RWPE1 (cell line): ENCODE results near the gene WAC.

ENCODE experiments used
- CTCF ChIA-PET: fragments of 350-600 bp; sonication (Branson Sonifier 250); formaldehyde crosslinking; extraction: SDS; loops from one replicate; lab custom pipeline; 2021; lab: Yijun Ruan, JAX
- POLR2A ChIA-PET: fragments of 400-600 bp; formaldehyde crosslinking; extraction: SDS; loops from one replicate; lab custom pipeline; 2020; ENCODE audit warnings: antibody characterized with exemption; ENCODE audit not compliant: low non-redundant PET; lab: Yijun Ruan, JAX
- DNase-seq: peaks from one replicate; pipeline ENCODE4 v3.0.0; 2012; ENCODE audit warnings: low spot score
- H3K27ac ChIP-seq: fragments of 450-650 bp; 2 replicates; pipeline ENCODE4 v1.5.1; 2017
- CTCF ChIP-seq: fragments of 450-650 bp; conservative IDR thresholded peaks from 2 replicates; pipeline ENCODE4 v1.5.1; 2017; ENCODE audit warnings: low read depth, mild to moderate bottlenecking

WAC gene

GRCh38 chr10:28530751-28531150 is 2.2 kb upstream of the WAC start:
- no peak for DNase-seq
- ChIA-PET CTCF (no interaction called here), POLR2A (no interaction called here)
- TF ChIP-seq CTCF = no peak
- H3K27ac ChIP-seq = no peak overlapping the region

GRCh38 chr10:28533186-28533564 is 257 bp downstream of the WAC start:
- DNase-seq = no peak
- ChIA-PET POLR2A (no interaction called here), CTCF (no interaction called here)
- TF ChIP-seq CTCF = no peak
- peak overlapping the region; percentile 95 for H3K27ac ChIP-seq

- peak overlapping the region; percentile 95 for H3K27ac ChIP-seq
- ChIA-PET POLR2A (no interaction called here), CTCF (no interaction called here)
- DNase-seq = peak; percentile 49
- TF ChIP-seq CTCF = no peak
Measured at GRCh38 chr10:28533571-28534304, 820 bp downstream of the WAC start.

GRCh38 chr10:28535846-28536245 is 2.9 kb downstream of the WAC start:
- no peak overlapping the region for H3K27ac ChIP-seq
- CTCF ChIA-PET = interaction anchor here (1.0 kb wide), 1 partner anchor 104 kb away, joined by 4 read pairs; no protein-coding TSS in a partner anchor
- DNase-seq = no peak
- no peak for TF ChIP-seq CTCF
- POLR2A ChIA-PET = no interaction called here

- no peak for TF ChIP-seq CTCF
- DNase-seq = no peak
- ChIA-PET CTCF (interaction anchor here (0.6 to 1.2 kb wide), 2 partner anchors 107 to 782 kb away, joined by 3 to 4 read pairs; no protein-coding TSS in a partner anchor), POLR2A (interaction anchor here (0.7 kb wide), 1 partner anchor 112 kb away, joined by 5 read pairs; no protein-coding TSS in a partner anchor)
- H3K27ac ChIP-seq = no peak overlapping the region
Measured at GRCh38 chr10:28538595-28538994, 5.7 kb downstream of the WAC start.

- no peak overlapping the region for H3K27ac ChIP-seq
- TF ChIP-seq CTCF = no peak
- DNase-seq = no peak
- ChIA-PET POLR2A (no interaction called here), CTCF (no interaction called here)
Measured at GRCh38 chr10:28540145-28540544, 7.2 kb downstream of the WAC start.
